IMR-90 (cell line): ENCODE measurements around the gene LMO2. TPM values are rescaled to one million over a fixed set of nuclear protein-coding genes. Genes with fewer than 3 reads are reported as not detected.

ENCODE experiments used
- ATAC-seq: fragments of 200-7000 bp; cut with Tn5 transposase; 2 replicates; pipeline ENCODE4 v1.9.1; 2020; ENCODE audit warnings: low read depth, mild to moderate bottlenecking, moderate library complexity
- BruUV-seq: library from RNA; stranded (reverse); fragments of 400-500 nt; replicated peaks from 2 replicates; lab custom pipeline; 2021; lab: Mats Ljungman, UMichigan
- CTCF ChIA-PET: fragments of 300-600 bp; formaldehyde crosslinking; extraction: SDS; loops from one replicate; lab custom pipeline; 2021; ENCODE audit warnings: antibody characterized with exemption; lab: Yijun Ruan, JAX
- POLR2A ChIA-PET: fragments of 300-600 bp; sonication (Branson Sonifier 250); formaldehyde crosslinking; loops from one replicate; lab custom pipeline; 2022; ENCODE audit warnings: antibody characterized with exemption; ENCODE audit not compliant: unreplicated experiment; lab: Charles Lee
- DNase-seq: peaks from one replicate; pipeline ENCODE4 v3.0.0; 2013
- H2AFZ ChIP-seq: replicated peaks from 2 replicates; pipeline ENCODE3; 2013; ENCODE audit warnings: low read length, mild to moderate bottlenecking; ENCODE audit not compliant: poor library complexity
- H2AK5ac ChIP-seq: 2 replicates; pipeline ENCODE4 v1.6.1; 2013; ENCODE audit warnings: low read depth, low read length, inconsistent platforms
- H2AK9ac ChIP-seq: replicated peaks from 2 replicates; pipeline ENCODE3; 2013; ENCODE audit warnings: mild to moderate bottlenecking, low read depth, low read length, moderate library complexity; ENCODE audit not compliant: poor library complexity
- H2BK120ac ChIP-seq: 2 replicates; pipeline ENCODE4 v1.6.1; 2013; ENCODE audit warnings: low read depth, low read length, inconsistent platforms
- H2BK15ac ChIP-seq: 3 replicates; pipeline ENCODE4 v1.6.1; 2013; ENCODE audit warnings: low read depth, low read length, inconsistent platforms
- H2BK20ac ChIP-seq: 2 replicates; pipeline ENCODE4 v1.6.1; 2013; ENCODE audit warnings: low read depth, mild to moderate bottlenecking, inconsistent platforms, low read length, moderate library complexity
- H2BK5ac ChIP-seq: 2 replicates; pipeline ENCODE4 v1.6.1; 2013; ENCODE audit warnings: mild to moderate bottlenecking, low read depth, low read length, inconsistent platforms; ENCODE audit not compliant: poor library complexity, severe bottlenecking
- H3K14ac ChIP-seq: replicated peaks from 2 replicates; pipeline ENCODE4 v1.6.1; 2013; ENCODE audit warnings: low read depth, low read length, inconsistent platforms
- H3K18ac ChIP-seq: 2 replicates; pipeline ENCODE4 v1.6.1; 2013; ENCODE audit warnings: low read depth, low read length, control low read depth
- H3K23ac ChIP-seq: 2 replicates; pipeline ENCODE4 v1.6.1; 2013; ENCODE audit warnings: low read depth, low read length, inconsistent platforms
- H3K27ac ChIP-seq: 2 replicates; pipeline ENCODE4 v1.5.1; 2013; ENCODE audit warnings: mild to moderate bottlenecking, control low read depth, low read length; ENCODE audit not compliant: insufficient read depth
- H3K27me3 ChIP-seq: 2 replicates; pipeline ENCODE4 v1.6.1; 2013; ENCODE audit warnings: low read length; ENCODE audit not compliant: control insufficient read depth, insufficient read depth
- H3K36me3 ChIP-seq: 2 replicates; pipeline ENCODE4 v1.6.1; 2013; ENCODE audit warnings: low read length, mixed read lengths; ENCODE audit not compliant: control insufficient read depth, insufficient read depth
- H3K4ac ChIP-seq: 2 replicates; pipeline ENCODE4 v1.6.1; 2013; ENCODE audit warnings: low read depth, low read length, inconsistent platforms
- H3K4me1 ChIP-seq: 2 replicates; pipeline ENCODE4 v1.6.1; 2013; ENCODE audit warnings: low read length, mixed read lengths; ENCODE audit not compliant: control insufficient read depth, insufficient read depth
- H3K4me2 ChIP-seq: 2 replicates; pipeline ENCODE4 v1.6.1; 2013; ENCODE audit warnings: low read depth, mild to moderate bottlenecking, control low read depth, low read length, moderate library complexity
- H3K4me3 ChIP-seq: 2 replicates; pipeline ENCODE4 v1.5.1; 2013; ENCODE audit warnings: low read depth, mild to moderate bottlenecking, control low read depth, low read length, moderate library complexity; ENCODE audit not compliant: insufficient read depth
- H3K56ac ChIP-seq: 2 replicates; pipeline ENCODE4 v1.6.1; 2013; ENCODE audit warnings: low read length, inconsistent platforms; ENCODE audit not compliant: insufficient read depth; ENCODE audit errors: extremely low read depth
- H3K79me1 ChIP-seq, 2 experiments: 2 replicates each; pipeline ENCODE4 v1.6.1; 2013; ENCODE audit warnings: low read length in 2 of 2, inconsistent platforms in 1 of 2, low read depth in 1 of 2
- H3K9ac ChIP-seq: 2 replicates; pipeline ENCODE4 v1.6.1; 2013; ENCODE audit warnings: low read depth, low read length, control low read depth
- H3K9me1 ChIP-seq: 2 replicates; pipeline ENCODE4 v1.6.1; 2013; ENCODE audit warnings: low read length, inconsistent platforms; ENCODE audit not compliant: insufficient read depth
- H3K9me3 ChIP-seq: 2 replicates; pipeline ENCODE4 v1.6.1; 2013; ENCODE audit warnings: low read length; ENCODE audit not compliant: control insufficient read depth, insufficient read depth
- H4K20me1 ChIP-seq: 2 replicates; pipeline ENCODE4 v1.6.1; 2013; ENCODE audit warnings: low read length, inconsistent platforms; ENCODE audit not compliant: insufficient read depth
- H4K5ac ChIP-seq: 2 replicates; pipeline ENCODE4 v1.6.1; 2013; ENCODE audit warnings: mild to moderate bottlenecking, low read depth, low read length, control low read depth
- H4K8ac ChIP-seq, 2 experiments: 2 replicates each; pipeline ENCODE4 v1.6.1; 2013; ENCODE audit warnings: low read depth in 2 of 2, low read length in 2 of 2, control low read depth in 1 of 2, inconsistent platforms in 1 of 2
- H4K91ac ChIP-seq: 2 replicates; pipeline ENCODE4 v1.6.1; 2013; ENCODE audit warnings: low read depth, low read length, inconsistent platforms; ENCODE audit not compliant: insufficient read depth
- BHLHE40 ChIP-seq: fragments of 150-350 bp; IDR thresholded peaks from 2 replicates; pipeline ENCODE4 v1.6.1; 2016; ENCODE audit warnings: mild to moderate bottlenecking, low read depth, low read length
- CHD1 ChIP-seq: IDR thresholded peaks from 2 replicates; pipeline ENCODE4 v1.6.1; 2012; ENCODE audit warnings: low read depth, low read length, improper control_type of control experiment
- CTCF ChIP-seq: conservative IDR thresholded peaks from 2 replicates; pipeline ENCODE4 v1.5.1; 2012; ENCODE audit warnings: mild to moderate bottlenecking, low read depth, low read length, improper control_type of control experiment
- ELK1 ChIP-seq: fragments of 150-350 bp; IDR thresholded peaks from 2 replicates; pipeline ENCODE4 v1.6.1; 2016; ENCODE audit warnings: low read depth, mild to moderate bottlenecking, low read length, moderate library complexity, borderline replicate concordance
- MAFK ChIP-seq: IDR thresholded peaks from 2 replicates; pipeline ENCODE4 v1.6.1; 2012; ENCODE audit warnings: low read depth, low read length, improper control_type of control experiment
- MAZ ChIP-seq: IDR thresholded peaks from 2 replicates; pipeline ENCODE4 v1.6.1; 2012; ENCODE audit warnings: low read depth, mild to moderate bottlenecking, low read length, improper control_type of control experiment, moderate library complexity, borderline replicate concordance
- MXI1 ChIP-seq: IDR thresholded peaks from 2 replicates; pipeline ENCODE4 v1.6.1; 2012; ENCODE audit warnings: low read depth, mild to moderate bottlenecking, low read length, moderate library complexity, borderline replicate concordance
- NFE2L2 ChIP-seq: fragments of 150-350 bp; IDR thresholded peaks from 2 replicates; pipeline ENCODE4 v1.6.1; 2016; ENCODE audit warnings: low read depth, mild to moderate bottlenecking, low read length
- POLR2A ChIP-seq: IDR thresholded peaks from 2 replicates; pipeline ENCODE4 v1.6.1; 2012; ENCODE audit warnings: mild to moderate bottlenecking, low read depth, low read length
- RAD21 ChIP-seq: IDR thresholded peaks from 2 replicates; pipeline ENCODE4 v1.6.1; 2012; ENCODE audit warnings: low read length, improper control_type of control experiment
- RCOR1 ChIP-seq: IDR thresholded peaks from 2 replicates; pipeline ENCODE4 v1.6.1; 2012; ENCODE audit warnings: mild to moderate bottlenecking, low read length, improper control_type of control experiment; ENCODE audit not compliant: insufficient replicate concordance
- RFX5 ChIP-seq: IDR thresholded peaks from 2 replicates; pipeline ENCODE4 v1.8.0; 2012; ENCODE audit warnings: low read depth, mild to moderate bottlenecking, low read length, moderate library complexity
- SMC3 ChIP-seq: fragments of 150-350 bp; IDR thresholded peaks from 2 replicates; pipeline ENCODE4 v1.6.1; 2016; ENCODE audit warnings: low read depth, mild to moderate bottlenecking, antibody characterized with exemption, low read length, moderate library complexity
- USF2 ChIP-seq: fragments of 150-350 bp; IDR thresholded peaks from 2 replicates; pipeline ENCODE4 v1.6.1; 2017; ENCODE audit warnings: mild to moderate bottlenecking, antibody characterized with exemption, low read length, low read depth
- WGBS, 2 experiments: methylation state at CpG; one replicate each; pipeline versions ENCODE4 v1.1.5 to v1.1.7; 2013; ENCODE audit warnings: missing lambda C conversion rate in 2 of 2; ENCODE audit not compliant: insufficient read length in 1 of 2; ENCODE audit errors: extremely low coverage in 2 of 2; 5-methylcytosine and 5-hydroxymethylcytosine counted together
- dilution Hi-C: fragments of 300-500 bp; cut with HindIII; formaldehyde crosslinking; loops from one replicate; pipeline ENCODE4 v1.14.3; 2018; ENCODE audit warnings: low sequenced_read_pairs; ENCODE audit not compliant: unreplicated experiment
- in situ Hi-C: fragments of 300-500 bp; cut with MboI; formaldehyde crosslinking; loops from 3 replicates; pipeline ENCODE4 v1.14.3; 2019; ENCODE audit warnings: low sequenced_read_pairs, inconsistent platforms, mixed read lengths
- intact Hi-C: fragments of 100-400 bp; cut with micrococcal nuclease; formaldehyde crosslinking; loops from 2 replicates; pipeline ENCODE4 v1.10.0; 2022
- polyA plus RNA-seq, 3 experiments: library from polyadenylated mRNA; depleted of rRNA; stranded (reverse); fragments of >200 nt; gene quantifications; 2 replicates each; pipeline ENCODE4 v1.2.3, GENCODE V29; 2012; ENCODE audit warnings: low replicate concordance in 1 of 3
- total RNA-seq: library from RNA; depleted of rRNA; stranded (reverse); fragments of >200 nt; gene quantifications from 2 replicates; pipeline ENCODE4 v1.2.3, GENCODE V29; 2012

LMO2 gene
- total and polyA plus RNA-seq, 2 of the 4 experiments (the other 2 are of a cell fraction), result not detected

GRCh38 chr11:33880979-33881378, 10.9 kb downstream of the LMO2 start:
- no peak overlapping the region for H3K4me3 ChIP-seq
- in situ Hi-C loops (no loop called here), dilution Hi-C loops (no loop called here), intact Hi-C loops (no loop called here)
- BruUV-seq, result no TSS peak
- POLR2A ChIA-PET, result no interaction called here
- H3K9ac ChIP-seq, result no peak overlapping the region
- H2AK9ac ChIP-seq, result no peak overlapping the region
- H2BK120ac ChIP-seq, result no peak overlapping the region
- no peak overlapping the region for H3K4me2 ChIP-seq
- H2AK5ac ChIP-seq, result no peak overlapping the region
- H3K4me1 ChIP-seq, result no peaks in the 10 kb centered on the region
- no peak overlapping the region for H4K8ac ChIP-seq
- H3K79me1 ChIP-seq, result no peaks in the 10 kb centered on the region
- no peak overlapping the region for H4K91ac ChIP-seq
- 80% methylated on average over 1 of the region's 7 CpGs; no CpG with 5 or more reads in 1 of the 2 experiments for WGBS, 2 experiments
- no peak overlapping the region for H4K5ac ChIP-seq
- ATAC-seq (no peak), DNase-seq (no peak)
- H3K23ac ChIP-seq, result no peak overlapping the region
- CTCF ChIA-PET, result interaction anchor here (0.9 kb wide), 1 partner anchor 23 kb away, joined by 4 read pairs; no protein-coding TSS in a partner anchor
- peaks cover 49% of the 10 kb centered on the region for H3K27me3 ChIP-seq
- no peak overlapping the region for H2BK5ac ChIP-seq
- no peak overlapping the region for H3K14ac ChIP-seq
- H2AFZ ChIP-seq, result no peak overlapping the region
- H2BK15ac ChIP-seq, result no peak overlapping the region
- no peak overlapping the region for H3K27ac ChIP-seq
- no peaks in the 10 kb centered on the region for H3K36me3 ChIP-seq
- no peak for TF ChIP-seq CTCF
- TF ChIP-seq MAZ, result no peak
- TF ChIP-seq RCOR1, result no peak
- no peak for TF ChIP-seq NFE2L2
- no peak for TF ChIP-seq MAFK
- no peak for TF ChIP-seq BHLHE40
- no peak for TF ChIP-seq SMC3
- no peak for TF ChIP-seq MXI1
- TF ChIP-seq POLR2A, result no peak
- TF ChIP-seq USF2, result no peak
- TF ChIP-seq CHD1, result no peak
- no peak for TF ChIP-seq ELK1
- TF ChIP-seq RAD21, result no peak
- no peak for TF ChIP-seq RFX5
- H3K4ac ChIP-seq, result no peak overlapping the region
- H3K56ac ChIP-seq, result no peak overlapping the region
- no peaks in the 10 kb centered on the region for H3K9me1 ChIP-seq
- no peak overlapping the region for H3K18ac ChIP-seq
- H4K20me1 ChIP-seq, result no peaks in the 10 kb centered on the region
- H3K9me3 ChIP-seq, result no peaks in the 10 kb centered on the region
- no peak overlapping the region for H2BK20ac ChIP-seq
